DND-41 (cell line): ENCODE data around the gene USP7.
A peak's percentile ranks its signal among the peaks of the same experiment; 100 is the strongest.

Experiments used
- ATAC-seq: fragments of 200-7000 bp; cut with Tn5 transposase; 3 replicates; pipeline ENCODE4 v1.9.1; 2021; ENCODE audit warnings: low read depth; ENCODE audit not compliant: insufficient read depth
- DNase-seq: peaks from one replicate; pipeline ENCODE4 v3.0.0-alpha.2; 2020
- H2AFZ ChIP-seq: 2 replicates; pipeline ENCODE4 v1.6.0; 2012; ENCODE audit warnings: low read depth, low read length
- H3K27ac ChIP-seq: 2 replicates; pipeline ENCODE4 v1.5.1; 2012; ENCODE audit warnings: low read length, inconsistent platforms
- H3K27me3 ChIP-seq: fragments of 200-600 bp; sonication (generic); 2 replicates; pipeline ENCODE4 v1.6.0; 2012; ENCODE audit warnings: low read length, mild to moderate bottlenecking, inconsistent platforms; ENCODE audit not compliant: insufficient read depth, poor library complexity
- H3K36me3 ChIP-seq: 2 replicates; pipeline ENCODE4 v1.5.1; 2012; ENCODE audit warnings: low read length, inconsistent platforms; ENCODE audit not compliant: insufficient read depth
- H3K4me1 ChIP-seq: 2 replicates; pipeline ENCODE4 v1.5.1; 2012; ENCODE audit warnings: mild to moderate bottlenecking, low read length; ENCODE audit not compliant: insufficient read depth
- H3K4me2 ChIP-seq: 2 replicates; pipeline ENCODE4 v1.6.0; 2012; ENCODE audit warnings: mild to moderate bottlenecking, moderate library complexity, low read length, inconsistent platforms; ENCODE audit not compliant: insufficient read depth
- H3K4me3 ChIP-seq, 2 experiments: fragments of 200-600 bp in 1 of 2; shearing (Covaris generic) in 1 of 2; 2 replicates each; pipeline ENCODE4 v1.5.1; 2012 to 2016; ENCODE audit warnings: inconsistent platforms in 2 of 2, low read length in 2 of 2, mild to moderate bottlenecking in 2 of 2, low read depth in 1 of 2, moderate library complexity in 1 of 2
- H3K79me2 ChIP-seq: 2 replicates; pipeline ENCODE4 v1.6.0; 2012; ENCODE audit warnings: low read length, inconsistent platforms; ENCODE audit not compliant: insufficient read depth
- H3K9ac ChIP-seq: 2 replicates; pipeline ENCODE4 v1.6.0; 2012; ENCODE audit warnings: low read depth, mild to moderate bottlenecking, inconsistent platforms, low read length, moderate library complexity
- H3K9me3 ChIP-seq: 2 replicates; pipeline ENCODE4 v1.5.1; 2012; ENCODE audit warnings: low read length, moderate library complexity, mild to moderate bottlenecking, inconsistent platforms; ENCODE audit not compliant: insufficient read depth, severe bottlenecking
- H4K20me1 ChIP-seq: 2 replicates; pipeline ENCODE4 v1.6.0; 2012; ENCODE audit warnings: low read length; ENCODE audit not compliant: insufficient read depth
- EZH2 ChIP-seq: IDR thresholded peaks from 3 replicates; pipeline ENCODE4 v1.6.1; 2012; ENCODE audit warnings: borderline replicate concordance, low read depth, mild to moderate bottlenecking, moderate library complexity, low read length, inconsistent platforms; ENCODE audit not compliant: severe bottlenecking
- TF ChIP-seq, protein P1 (sequence below): IDR thresholded peaks from 2 replicates; pipeline ENCODE4 v1.5.1; 2012; ENCODE audit warnings: borderline replicate concordance, low read length, moderate library complexity, mild to moderate bottlenecking; ENCODE audit not compliant: poor library complexity, severe bottlenecking; ENCODE audit errors: extremely low read depth

USP7 gene

DNA sequence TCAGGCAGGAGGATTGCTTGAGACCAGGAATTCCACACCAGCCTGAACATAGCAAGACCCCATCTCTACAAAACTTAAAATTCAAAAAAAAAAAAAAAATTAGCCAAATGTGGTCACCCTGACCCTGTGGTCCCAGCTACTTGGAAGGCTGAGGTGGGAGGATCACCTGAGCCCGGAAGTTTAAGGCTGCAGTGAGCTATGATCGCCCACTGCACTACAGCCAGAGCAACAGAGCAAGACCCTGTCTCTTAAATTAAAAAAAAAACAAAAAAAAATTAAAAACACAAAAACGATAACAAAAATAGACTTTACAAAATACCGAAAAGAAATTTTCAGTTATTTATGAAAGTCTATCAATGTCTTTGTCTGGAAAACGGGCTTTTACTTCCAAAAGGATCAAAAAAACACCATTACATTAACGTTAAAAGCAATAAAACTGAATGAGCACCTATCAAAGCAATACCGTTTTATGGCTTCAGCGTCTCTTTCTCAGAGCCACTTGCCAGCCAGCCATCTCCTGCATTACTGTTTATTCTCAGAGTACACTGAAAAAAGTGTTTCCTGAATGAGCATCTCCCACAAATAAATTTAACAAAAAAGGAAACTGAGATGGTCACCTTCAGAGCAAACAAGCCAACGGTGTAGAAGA lies 6.1 kb downstream of the USP7 start:
- H3K4me2 ChIP-seq: peak overlapping the region; percentile 87
- no peak overlapping the region for H2AFZ ChIP-seq
- H3K4me3 ChIP-seq: peak overlapping the region in 1 of 2 experiments; percentile 72; a peak in 2 of 4 replicates
- H4K20me1 ChIP-seq: peaks cover 97% of the 10 kb centered on the region
- DNase-seq: no peak
- H3K36me3 ChIP-seq: peaks cover 22% of the 10 kb centered on the region; the same call in 1 of the 2 replicates
- peak overlapping the region; percentile 94 for H3K9ac ChIP-seq
- peaks cover 93% of the 10 kb centered on the region for H3K4me1 ChIP-seq
- H3K27me3 ChIP-seq: no peaks in the 10 kb centered on the region
- peak overlapping the region; percentile 83 for H3K27ac ChIP-seq
- H3K79me2 ChIP-seq: peaks cover 97% of the 10 kb centered on the region
- no peaks in the 10 kb centered on the region for H3K9me3 ChIP-seq
- no peak for ATAC-seq
- TF ChIP-seq EZH2: no peak
- TF ChIP-seq, protein P1, sequence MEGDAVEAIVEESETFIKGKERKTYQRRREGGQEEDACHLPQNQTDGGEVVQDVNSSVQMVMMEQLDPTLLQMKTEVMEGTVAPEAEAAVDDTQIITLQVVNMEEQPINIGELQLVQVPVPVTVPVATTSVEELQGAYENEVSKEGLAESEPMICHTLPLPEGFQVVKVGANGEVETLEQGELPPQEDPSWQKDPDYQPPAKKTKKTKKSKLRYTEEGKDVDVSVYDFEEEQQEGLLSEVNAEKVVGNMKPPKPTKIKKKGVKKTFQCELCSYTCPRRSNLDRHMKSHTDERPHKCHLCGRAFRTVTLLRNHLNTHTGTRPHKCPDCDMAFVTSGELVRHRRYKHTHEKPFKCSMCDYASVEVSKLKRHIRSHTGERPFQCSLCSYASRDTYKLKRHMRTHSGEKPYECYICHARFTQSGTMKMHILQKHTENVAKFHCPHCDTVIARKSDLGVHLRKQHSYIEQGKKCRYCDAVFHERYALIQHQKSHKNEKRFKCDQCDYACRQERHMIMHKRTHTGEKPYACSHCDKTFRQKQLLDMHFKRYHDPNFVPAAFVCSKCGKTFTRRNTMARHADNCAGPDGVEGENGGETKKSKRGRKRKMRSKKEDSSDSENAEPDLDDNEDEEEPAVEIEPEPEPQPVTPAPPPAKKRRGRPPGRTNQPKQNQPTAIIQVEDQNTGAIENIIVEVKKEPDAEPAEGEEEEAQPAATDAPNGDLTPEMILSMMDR: no peak

DNA sequence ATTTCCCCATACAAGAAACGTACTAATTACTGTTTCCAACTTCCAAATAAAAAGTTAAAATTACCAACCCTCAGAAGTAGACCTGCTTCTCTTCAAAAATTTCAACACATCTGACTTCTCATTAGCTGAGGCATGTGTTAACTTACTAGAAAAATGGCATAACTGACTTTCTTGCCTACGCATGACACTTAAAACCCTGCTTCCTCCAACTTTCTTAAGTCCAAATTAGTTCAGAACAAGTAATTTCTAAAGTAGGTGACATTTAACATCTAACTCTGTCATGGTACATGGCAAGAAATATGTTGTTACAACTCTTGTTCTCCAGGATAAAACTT lies 6.7 kb downstream of the USP7 start:
- H3K9me3 ChIP-seq: no peaks in the 10 kb centered on the region
- peak overlapping the region; percentile 56 for H3K27ac ChIP-seq
- H3K4me2 ChIP-seq: peak overlapping the region; percentile 87; the same call in 1 of the 2 replicates
- H3K36me3 ChIP-seq: peaks cover 16% of the 10 kb centered on the region; the same call in 1 of the 2 replicates
- peaks cover 97% of the 10 kb centered on the region for H4K20me1 ChIP-seq
- DNase-seq (no peak), ATAC-seq (no peak)
- H3K4me3 ChIP-seq: no peak overlapping the region
- peaks cover 97% of the 10 kb centered on the region for H3K79me2 ChIP-seq
- no peak overlapping the region for H2AFZ ChIP-seq
- H3K27me3 ChIP-seq: no peaks in the 10 kb centered on the region
- peaks cover 96% of the 10 kb centered on the region for H3K4me1 ChIP-seq
- no peak overlapping the region for H3K9ac ChIP-seq
- TF ChIP-seq, protein P1: no peak
- no peak for TF ChIP-seq EZH2

DNA sequence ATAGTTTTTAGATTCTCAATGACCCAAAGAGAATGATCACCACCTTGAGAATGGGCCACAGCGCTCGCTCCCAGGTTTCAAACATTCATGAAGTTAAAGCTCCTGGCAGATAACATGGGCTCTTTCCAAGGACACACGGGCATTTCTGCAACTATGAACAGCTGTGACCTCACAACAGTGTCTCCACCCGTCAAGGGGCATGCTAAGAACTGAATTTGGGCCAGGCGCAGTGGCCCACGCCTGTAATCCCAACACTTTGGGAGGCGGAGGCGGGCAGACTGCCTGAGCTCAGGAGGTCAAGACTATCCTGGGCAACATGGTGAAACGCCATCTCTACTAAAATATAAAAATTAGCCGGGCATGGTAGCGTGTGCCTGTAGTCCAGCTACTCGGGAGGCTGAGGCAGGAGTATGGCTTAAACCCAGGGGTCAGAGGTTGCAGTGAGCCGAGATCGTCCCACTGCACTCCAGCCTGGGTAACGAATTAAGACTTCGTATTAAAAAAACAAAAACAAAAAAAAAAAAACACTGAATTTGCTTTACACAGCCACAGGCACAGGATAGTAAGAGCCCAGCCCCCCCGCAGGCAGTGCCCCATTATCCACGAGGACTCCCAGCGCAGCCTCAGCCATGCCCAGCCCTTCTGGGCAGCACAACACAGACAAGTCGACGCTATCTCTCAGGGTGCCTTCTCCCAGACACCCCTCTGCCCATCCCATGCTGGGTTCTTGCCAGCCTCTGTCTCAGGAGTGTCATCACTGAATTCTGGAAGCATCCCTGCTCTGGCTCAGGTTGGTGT lies 7.2 kb downstream of the USP7 start:
- H3K79me2 ChIP-seq: peaks cover 97% of the 10 kb centered on the region

More for the DNA sequence above, 7.2 kb downstream of the USP7 start:
- H4K20me1 ChIP-seq: peaks cover 97% of the 10 kb centered on the region
- no peak overlapping the region for H2AFZ ChIP-seq
- H3K4me1 ChIP-seq: peaks cover 96% of the 10 kb centered on the region
- TF ChIP-seq, protein P1: no peak
- no peak for TF ChIP-seq EZH2
- peak overlapping the region; percentile 87; the same call in 1 of the 2 replicates for H3K4me2 ChIP-seq
- peak overlapping the region; percentile 28; the same call in 1 of the 2 replicates for H3K27ac ChIP-seq
- H3K36me3 ChIP-seq: 0 out of 2 replicates have a peak, but pooled peaks cover 14% of the 10 kb centered on the region
- H3K27me3 ChIP-seq: no peaks in the 10 kb centered on the region
- H3K9ac ChIP-seq: no peak overlapping the region
- H3K4me3 ChIP-seq: no peak overlapping the region
- H3K9me3 ChIP-seq: no peaks in the 10 kb centered on the region
- ATAC-seq (no peak), DNase-seq (no peak)
